ENCODE results near the gene FGGY. TPM values are rescaled to one million over a fixed set of nuclear protein-coding genes. Genes with fewer than 3 reads are reported as not detected.
"Not testable (repeated sequence)": the region's sequence is repeated elsewhere in the genome, so short reads cannot be mapped to it uniquely, and the experiment has no call there.

The FGGY gene
- polyA plus RNA-seq (2012; ENCODE audit: insufficient read depth, insufficient read length, low read depth) = 12.1 TPM

- Histone ChIP-seq H3K9me3 (no peaks in the 10 kb centered on the region), H3K36me3 (no peaks in the 10 kb centered on the region), H3K4me1 (no peaks in the 10 kb centered on the region), H3K27me3 (no peaks in the 10 kb centered on the region), H3K4me3 (ENCODE audit: low read depth, low read length) (peak within 1 kb of the TSS; percentile 62)
- TF ChIP-seq CTCF (IDR thresholded peaks at IDR 0.05; ENCODE audit: low read depth, low read length) = no peak
- peak; percentile 88 for DNase-seq
Measured at GRCh38 chr1:59296358-59297256, at the start of gene FGGY. Gene FGGY, plus strand, starts transcription at chr1:59297094. Its CDS starts 24,456 bp downstream, at chr1:59321550.

- no peaks in the 10 kb centered on the region for H3K9me3 ChIP-seq
- DNase-seq = no peak
Measured at GRCh38 chr1:59248758-59249157, 48.1 kb upstream of the FGGY start.

GRCh38 chr1:59249396-59250137 lies 47.3 kb upstream of the FGGY start:
- no peak for DNase-seq
- no peaks in the 10 kb centered on the region for H3K4me1 ChIP-seq
- H3K36me3 ChIP-seq = no peaks in the 10 kb centered on the region
- no peak overlapping the region for H3K4me3 ChIP-seq (ENCODE audit: low read depth, low read length)
- no peak for TF ChIP-seq CTCF (IDR thresholded peaks at IDR 0.05; ENCODE audit: low read depth, low read length)
- no peaks in the 10 kb centered on the region for H3K27me3 ChIP-seq
- H3K9me3 ChIP-seq = no peaks in the 10 kb centered on the region

More at GRCh38 chr1:59248758-59249157, 48.1 kb upstream of the FGGY start:
- Histone ChIP-seq H3K36me3 (no peaks in the 10 kb centered on the region), H3K27me3 (no peaks in the 10 kb centered on the region), H3K4me3 (ENCODE audit: low read depth, low read length) (no peak overlapping the region), H3K4me1 (no peaks in the 10 kb centered on the region)
- TF ChIP-seq CTCF (IDR thresholded peaks at IDR 0.05; ENCODE audit: low read depth, low read length) = no peak

GRCh38 chr1:59251061-59251460 lies 45.8 kb upstream of the FGGY start:
- not testable (repeated sequence) for H3K4me1 ChIP-seq; H3K27me3 ChIP-seq; H3K4me3 ChIP-seq (ENCODE audit: low read depth, low read length); DNase-seq; H3K36me3 ChIP-seq; H3K9me3 ChIP-seq

- H3K36me3 ChIP-seq; H3K4me1 ChIP-seq; H3K27me3 ChIP-seq; H3K9me3 ChIP-seq; H3K4me3 ChIP-seq (ENCODE audit: low read depth, low read length); DNase-seq: not testable (repeated sequence)
Measured at GRCh38 chr1:59256429-59256828, 40.5 kb upstream of the FGGY start.

- no peaks in the 10 kb centered on the region for H3K9me3 ChIP-seq
- H3K36me3 ChIP-seq = no peaks in the 10 kb centered on the region
- DNase-seq = no peak
- no peaks in the 10 kb centered on the region for H3K4me1 ChIP-seq
- no peak overlapping the region for H3K4me3 ChIP-seq (ENCODE audit: low read depth, low read length)
- TF ChIP-seq CTCF (IDR thresholded peaks at IDR 0.05; ENCODE audit: low read depth, low read length) = no peak
- no peaks in the 10 kb centered on the region for H3K27me3 ChIP-seq
Measured at GRCh38 chr1:59258412-59259032, 38.4 kb upstream of the FGGY start.
